Activated CD4-positive, alpha-beta T cell treated with anti-CD3 and anti-CD28 coated beads for 24 hours (primary cell): ENCODE measurements around the gene CELA3A.
"Not testable (repeated sequence)": the region's sequence is repeated elsewhere in the genome, so short reads cannot be mapped to it uniquely, and the experiment has no call there.

Experiments
- DNase-seq, 2 donors: peaks; one replicate each; pipeline ENCODE4 v3.0.0-alpha.2; 2020; ENCODE audit warnings: low read depth in 2 of 2

The CELA3A gene

DNA sequence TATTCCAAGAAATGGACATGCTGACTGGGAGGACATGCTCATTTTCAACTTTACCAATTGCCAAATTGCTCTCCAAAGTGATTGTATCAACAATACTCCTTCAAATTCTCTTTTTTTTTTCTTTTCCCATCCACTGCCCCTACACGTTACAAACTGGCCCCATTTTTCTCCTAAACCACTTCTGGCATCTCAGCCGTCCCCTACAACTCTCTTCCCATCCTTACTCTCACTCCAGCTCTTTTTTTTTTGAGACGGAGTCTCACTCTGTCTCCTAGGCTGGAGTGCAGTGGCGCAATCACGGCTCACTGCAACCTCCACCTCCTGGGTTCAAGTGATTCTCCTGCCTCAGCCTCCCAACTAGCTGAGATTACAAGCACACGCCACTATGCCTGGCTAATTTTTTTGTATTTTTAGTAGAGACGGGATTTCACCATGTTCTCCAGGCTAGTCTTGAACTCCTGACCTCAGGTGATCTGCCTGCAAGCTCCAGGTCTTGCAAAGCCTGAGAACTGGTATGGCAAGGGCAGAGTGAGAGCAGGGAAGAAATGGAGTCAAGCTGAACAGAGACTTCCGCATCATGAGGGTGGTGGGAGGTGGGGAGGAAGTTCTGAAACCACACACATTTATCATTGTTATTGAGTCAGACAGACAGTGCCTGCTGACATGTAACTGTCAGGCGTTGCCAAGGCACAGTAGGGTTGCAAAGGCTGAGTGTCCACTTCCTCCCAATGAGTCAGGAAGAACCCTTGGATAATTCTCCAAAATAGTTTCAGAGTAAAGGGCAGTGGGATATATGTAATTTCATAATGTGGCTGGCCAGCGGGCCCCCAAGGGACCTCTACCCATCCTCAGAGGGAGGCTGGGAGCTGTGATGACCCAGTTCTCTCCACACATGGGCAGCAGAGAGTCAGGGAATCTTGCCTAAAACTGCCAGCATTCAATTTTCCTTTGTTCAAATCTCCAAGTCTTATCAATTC lies 17.4 kb downstream of the CELA3A start:
- DNase-seq: peak; percentile 31 to 47

DNA sequence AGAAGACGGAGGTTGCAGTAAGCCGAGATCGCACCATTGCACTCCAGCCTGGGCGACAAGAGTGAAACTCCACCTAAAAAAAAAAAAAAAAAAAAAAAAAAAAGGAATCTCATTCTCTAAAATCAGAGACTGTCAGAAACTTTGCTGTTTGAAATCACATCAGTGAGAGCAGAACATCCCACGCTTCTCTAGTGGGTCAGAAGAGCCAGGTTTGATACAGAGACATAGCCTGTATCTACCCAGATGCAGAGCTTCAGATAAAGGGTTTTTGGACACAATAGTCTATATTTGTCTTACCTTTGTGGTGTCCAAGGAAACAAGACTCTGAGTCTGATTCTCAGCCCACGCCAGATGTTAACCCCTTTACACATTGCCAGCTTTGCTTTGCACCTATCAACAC lies 19.6 kb downstream of the CELA3A start:
- DNase-seq: no peak

DNA sequence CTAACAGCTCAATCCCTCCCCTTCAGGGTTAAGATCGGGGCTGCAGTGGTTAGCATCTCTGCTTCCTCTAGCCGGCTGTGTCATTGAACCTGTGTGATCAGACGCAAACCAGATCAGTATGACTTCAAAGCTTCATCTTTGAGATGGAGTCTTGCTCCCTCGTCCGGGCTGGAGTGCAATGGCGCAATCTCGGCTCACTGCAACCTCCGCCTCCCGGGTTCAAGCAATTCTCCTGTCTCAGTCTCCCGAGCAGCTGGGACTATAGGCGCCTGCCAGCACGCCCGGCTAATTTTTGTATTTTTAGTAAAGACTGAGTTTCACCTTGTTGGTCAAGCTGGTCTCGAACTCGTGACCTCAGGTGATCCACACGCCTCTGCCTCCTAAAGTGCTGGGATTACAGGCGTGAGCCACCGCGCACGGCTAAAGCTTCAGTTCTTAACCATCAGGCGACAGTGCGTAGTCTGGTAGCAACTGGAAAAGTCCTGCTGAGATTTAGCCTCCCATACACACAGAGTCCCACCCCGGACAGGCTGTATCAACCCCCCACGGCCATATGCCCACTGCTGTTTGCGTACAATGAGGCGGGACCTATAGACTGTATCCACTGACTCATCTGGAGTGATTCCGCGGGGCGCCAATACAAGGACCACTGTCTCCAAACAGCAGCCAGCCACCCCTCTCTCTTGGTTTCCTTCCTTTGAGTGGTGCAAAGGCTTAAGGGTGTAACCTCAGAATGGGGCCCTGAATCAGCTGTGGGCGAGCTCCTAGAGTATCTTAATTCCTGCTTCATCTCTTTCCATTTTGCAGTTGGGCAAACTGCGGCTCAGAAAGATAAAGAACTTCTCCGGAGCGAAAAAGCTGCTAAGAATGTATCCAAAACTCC lies 23.3 kb downstream of the CELA3A start:
- peak; percentile 49 to 50 for DNase-seq

DNA sequence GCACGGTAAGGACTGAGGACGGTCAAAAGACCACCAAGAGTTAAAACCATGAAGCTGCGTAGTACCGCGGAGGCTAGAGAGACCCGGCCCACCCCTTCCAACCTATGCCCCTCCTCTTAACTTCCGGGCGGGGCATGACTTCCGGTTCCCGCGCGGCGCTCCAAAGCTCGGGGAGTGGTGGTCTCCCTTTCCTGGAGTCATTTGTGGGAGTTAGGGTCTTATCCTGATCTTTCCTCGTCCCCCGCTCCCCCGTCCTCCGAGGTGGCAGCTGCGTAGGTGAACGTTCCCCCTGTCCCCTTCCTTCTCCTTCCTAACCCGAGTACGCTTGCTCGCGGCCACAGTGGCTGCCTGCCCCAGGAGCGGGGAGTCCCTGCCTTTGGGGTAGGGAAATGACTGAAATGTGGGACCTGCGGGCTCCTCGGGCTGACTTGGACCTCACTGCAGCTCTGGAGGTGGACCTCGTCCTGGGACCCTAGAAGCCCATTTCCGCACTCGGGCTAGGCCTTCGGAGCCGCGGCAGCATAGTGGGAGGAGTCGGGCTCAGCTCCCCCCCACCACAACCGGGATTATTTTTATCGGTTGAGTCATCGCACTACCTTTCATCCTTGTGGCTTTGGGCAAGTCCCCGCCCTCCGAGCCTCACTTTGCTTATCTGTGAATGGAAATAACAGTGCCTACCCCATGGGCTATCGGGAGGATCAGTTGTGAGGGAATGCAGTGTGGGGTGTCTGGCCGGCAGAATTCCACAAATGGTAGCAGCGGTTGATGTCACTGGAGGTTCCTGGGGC lies 24.1 kb downstream of the CELA3A start:
- peak; percentile 80 to 84 for DNase-seq

DNA sequence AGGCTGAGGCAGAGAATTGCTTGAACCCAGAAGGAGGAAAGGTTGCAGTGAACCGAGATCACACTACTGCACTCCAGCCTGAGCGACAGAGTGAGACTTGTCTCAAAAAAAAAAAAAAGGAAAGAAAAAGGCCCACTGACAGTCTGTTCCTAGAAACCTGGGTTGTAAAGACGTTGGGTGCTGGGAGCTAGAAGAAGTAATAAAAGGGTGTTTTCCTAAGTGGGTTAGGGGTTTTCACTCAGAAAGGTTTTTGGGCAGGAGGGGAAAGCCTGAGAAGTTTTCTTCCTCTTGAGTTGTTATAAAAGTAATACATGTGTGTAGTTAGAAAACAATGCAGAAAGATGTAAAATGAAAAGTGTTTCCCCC lies 25.4 kb downstream of the CELA3A start:
- no peak for DNase-seq

DNA sequence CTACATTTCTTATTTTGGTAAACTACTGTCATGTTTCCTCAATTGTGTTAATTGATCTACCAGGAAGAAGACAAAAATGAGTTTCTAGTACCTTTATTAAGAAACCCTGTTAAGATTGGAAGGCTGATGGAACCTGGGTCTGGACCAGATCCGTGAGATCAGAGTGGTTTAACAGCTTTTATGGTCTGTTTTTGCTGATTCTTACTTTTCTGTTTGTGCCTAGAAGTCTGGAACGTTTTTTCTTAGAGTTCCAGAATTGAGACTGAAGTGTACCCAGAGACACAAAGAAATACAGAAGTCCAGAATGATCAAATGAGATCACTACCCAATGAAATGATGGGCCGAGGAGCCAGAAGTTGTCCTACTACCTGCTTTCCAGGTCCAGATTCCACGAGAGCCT lies 28.6 kb downstream of the CELA3A start:
- DNase-seq: no peak

DNA sequence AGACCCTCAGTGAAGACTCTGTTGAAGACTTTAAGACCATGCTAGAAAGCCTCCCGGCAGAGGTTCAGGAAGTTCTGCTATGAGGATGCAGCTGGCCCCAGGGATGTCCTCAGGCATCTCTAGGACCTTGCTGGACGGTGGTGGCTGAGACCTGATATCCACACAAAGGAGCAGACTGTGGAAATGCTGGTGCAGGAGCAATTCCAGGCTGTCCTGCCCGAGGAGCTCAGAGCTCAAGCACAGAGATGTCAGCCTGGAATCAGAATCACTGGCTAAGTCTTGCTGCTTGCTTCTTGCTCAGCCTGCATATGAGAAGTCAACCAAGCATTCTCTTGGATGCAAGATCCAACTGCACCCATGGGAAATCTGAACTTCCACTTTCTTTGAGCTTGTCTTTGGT lies 29.0 kb downstream of the CELA3A start:
- DNase-seq: no peak

DNA sequence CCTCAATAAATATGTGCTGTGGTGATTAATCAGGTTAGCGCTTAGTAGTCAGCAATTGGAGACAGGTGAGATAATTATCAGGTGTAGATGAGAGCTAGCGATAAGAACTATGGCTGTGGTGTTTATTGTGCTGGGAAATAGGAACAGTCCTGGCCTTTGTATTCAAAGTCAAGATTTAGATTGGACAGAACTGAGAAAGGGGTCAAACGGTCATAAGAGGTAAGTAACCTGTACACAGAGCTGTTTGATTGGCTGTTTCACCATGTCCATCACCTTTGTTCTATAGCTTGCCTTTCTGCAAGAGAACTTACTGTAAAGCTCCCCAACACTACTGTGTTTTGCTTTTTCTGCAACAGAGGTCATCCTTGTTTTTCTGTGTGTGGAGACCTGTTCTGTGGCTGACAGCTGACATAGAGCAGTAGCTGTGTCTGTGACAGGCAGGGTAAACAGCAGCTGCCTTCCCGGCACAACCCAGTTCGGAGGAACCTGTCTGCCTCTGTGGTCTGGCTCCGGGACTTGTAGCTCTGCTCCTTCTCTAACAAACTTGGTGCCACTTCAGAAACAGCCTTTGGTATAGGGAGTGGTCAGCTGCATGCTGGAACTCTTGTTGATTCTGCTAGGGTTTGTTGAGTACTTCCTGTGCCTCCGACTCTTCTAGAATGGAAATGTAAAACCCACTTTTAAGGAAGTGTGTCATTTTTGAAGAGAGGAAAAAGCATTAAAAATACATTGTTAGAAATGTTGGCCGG lies 29.9 kb downstream of the CELA3A start:
- DNase-seq: no peak

DNA sequence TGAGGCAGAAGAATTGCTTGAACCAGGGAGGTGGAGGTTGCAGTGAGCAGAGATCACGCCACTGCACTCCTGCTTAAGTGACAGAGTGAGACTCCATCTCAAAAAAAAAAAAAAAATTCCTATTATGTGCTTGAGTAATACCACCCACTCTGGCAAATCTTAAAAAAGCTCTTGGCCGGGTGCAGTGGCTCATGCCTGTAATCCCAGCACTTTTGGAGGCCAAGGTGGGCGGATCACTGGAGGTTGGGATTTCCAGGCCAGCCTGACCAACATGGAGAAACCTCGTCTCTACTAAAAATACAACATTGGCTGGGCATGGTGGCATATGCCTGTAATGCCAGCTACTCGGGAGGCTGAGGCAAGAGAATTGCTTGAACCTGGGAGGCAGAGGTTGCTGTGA lies 33.4 kb downstream of the CELA3A start:
- DNase-seq: not testable (repeated sequence)

DNA sequence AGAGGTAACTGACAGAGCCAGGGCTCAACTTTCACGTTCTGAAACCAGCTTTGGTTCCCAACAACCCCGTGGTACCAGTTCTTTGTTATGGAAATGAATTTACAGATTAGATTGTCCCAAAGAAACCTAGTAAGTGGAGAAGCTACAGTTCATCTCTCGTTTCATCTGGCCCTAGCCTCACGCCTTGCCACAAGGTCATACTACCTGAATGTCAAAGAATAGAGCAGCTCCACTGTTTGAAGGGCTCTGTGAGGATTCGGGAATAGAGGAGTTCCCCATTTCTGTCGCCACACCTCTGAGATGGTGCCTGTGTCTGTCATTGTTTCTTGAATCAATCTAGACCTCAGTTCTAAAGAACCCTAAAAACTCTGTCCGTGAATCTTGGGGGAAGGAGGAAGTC lies 36.1 kb downstream of the CELA3A start:
- DNase-seq: no peak

DNA sequence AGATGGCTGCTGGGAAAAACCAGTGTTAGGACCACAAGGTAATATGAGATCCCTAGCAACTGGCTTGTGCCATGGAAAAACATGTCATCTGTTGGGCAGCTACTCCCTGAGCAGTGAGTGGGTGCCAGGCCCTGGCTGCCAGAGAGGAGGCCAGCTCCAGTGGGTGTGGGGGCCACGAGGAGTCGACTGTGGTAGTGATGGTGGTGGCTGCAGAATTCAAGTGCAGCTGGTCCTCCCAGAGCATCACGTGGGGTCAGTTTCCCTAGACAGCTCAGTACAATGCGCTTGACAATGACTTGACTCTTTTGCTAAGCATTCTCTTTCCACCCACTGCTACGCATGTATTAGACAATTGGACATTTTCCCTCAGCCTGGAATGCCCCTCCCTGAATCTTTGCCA lies 36.6 kb downstream of the CELA3A start:
- no peak for DNase-seq

DNA sequence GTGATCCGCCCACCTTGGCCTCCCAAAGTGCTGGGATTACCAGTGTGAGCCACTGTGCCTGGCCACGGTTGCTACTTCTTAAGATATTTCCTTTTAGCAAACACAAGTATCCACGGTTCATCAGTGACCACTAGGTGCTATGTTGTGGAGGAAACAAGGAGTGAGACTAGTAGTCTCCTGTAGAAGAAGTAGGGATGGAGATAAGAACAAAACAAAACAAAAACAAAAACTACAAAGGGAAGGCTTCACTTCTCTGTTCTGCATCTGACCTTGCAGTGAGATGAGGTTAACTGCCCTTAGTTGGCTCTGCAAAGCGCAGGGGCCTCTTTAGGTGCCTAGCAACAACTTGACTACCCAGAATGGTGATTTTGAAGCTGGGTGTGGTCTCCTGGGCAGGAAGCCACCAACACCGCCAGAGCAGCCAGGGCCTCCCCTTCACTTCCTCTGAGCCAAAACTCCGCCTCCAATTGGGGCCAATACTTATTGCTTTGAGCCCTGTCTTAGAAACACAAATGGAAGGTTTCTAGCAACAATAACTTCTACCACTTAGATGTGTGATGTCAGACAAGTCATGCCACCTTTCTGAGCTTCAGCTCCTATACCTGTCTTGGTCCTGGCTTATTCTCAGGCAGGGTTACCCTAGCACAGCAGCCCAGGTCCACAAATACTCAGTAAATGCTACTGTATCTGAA lies 38.3 kb downstream of the CELA3A start:
- peak; percentile 69 to 73 for DNase-seq

DNA sequence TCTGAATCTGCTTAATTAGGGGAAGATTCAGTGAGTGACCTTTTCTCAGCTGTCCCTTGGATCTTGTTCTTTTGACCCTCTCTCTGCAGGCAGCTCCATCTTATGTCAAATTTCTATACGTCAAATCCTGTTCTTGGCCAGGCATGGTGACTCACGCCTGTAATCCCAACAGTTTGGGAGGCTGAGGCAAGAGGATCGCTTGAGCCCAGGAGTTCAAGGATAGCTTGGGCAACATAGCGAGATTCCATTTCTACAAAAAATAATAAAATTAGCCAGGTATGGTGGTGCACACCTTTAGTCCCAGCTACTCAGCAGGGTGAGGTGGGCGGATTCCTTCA lies 38.8 kb downstream of the CELA3A start:
- no peak for DNase-seq

DNA sequence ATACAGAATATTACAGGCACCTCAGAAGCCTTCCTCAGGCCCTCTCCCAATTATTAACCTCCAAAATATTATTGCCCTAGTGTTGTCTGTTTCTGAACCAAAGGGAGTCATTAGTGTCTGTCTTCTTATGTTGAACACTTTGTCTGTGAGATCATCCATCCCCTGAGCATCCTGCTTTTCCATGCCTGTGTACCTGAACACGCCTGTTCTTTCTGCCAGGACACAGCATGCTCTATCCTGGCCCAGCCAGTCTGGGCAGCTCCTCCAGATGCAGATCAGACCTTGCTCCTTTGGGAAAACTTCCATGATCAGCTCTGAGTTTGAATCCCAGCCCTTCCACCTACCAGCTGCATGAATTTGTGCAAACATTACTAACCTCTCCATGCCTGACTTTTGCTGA lies 40.0 kb downstream of the CELA3A start:
- no peak for DNase-seq

DNA sequence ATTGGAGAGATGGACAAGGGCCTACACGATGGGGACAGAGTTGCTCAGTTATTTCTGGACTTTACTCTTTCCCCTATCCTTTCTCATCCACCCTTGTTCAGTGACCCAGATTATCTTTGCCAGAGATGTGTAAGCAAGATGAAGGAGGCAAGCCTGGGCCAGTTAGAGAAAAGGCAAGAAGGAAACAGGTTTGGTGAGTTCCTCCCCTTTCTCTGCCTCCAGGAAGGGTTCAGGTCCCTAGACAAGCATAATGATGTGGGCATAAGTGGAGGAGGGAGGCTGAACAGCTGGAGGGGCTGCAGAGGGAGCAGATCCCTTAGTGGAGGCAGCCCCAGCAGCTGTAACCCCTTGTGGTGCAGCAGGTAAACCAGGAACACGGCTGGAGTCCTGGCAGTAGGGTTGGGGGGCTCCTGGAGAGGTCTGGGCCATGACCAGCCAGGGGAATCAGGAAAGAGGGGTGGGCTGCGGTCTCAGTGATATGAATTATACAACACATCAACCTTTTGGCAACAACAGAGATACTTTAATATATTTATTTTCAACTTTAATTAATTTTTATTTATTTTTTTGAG lies 41.8 kb downstream of the CELA3A start:
- DNase-seq: no peak

DNA sequence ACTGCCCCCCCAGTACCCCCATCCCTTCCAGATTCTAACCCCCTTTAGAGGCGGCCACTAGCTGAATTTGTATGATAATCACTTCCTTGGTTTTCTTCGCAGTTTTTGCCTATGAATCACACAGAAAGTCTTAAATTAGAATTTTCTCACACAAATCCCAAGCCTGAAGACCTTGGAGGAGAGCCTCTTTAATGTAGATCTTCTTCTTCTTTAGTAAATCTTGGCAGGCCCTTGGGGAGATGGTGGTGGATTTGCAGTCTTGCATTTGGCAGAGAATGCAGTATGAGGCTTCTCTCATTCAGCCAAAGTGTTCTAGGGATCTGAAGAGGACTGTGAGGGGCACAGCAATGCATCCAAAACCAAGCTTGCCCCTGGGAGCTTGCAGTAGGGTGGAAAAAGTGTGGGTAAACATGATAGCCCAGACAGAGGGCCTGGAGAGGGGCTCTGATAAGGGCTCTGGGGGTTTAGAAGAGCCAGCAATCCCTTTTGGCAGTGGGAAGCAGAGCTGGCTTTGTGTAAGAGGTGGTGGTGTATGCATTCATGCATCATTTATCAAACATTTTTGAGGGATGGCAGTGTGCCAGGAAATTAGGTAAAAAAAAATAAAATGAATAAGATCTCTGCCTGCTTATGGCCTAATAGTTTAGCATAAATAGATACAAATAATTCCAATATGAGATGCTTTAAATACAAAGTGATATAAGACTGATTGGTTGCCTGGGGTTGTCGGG lies 43.4 kb downstream of the CELA3A start:
- no peak for DNase-seq

DNA sequence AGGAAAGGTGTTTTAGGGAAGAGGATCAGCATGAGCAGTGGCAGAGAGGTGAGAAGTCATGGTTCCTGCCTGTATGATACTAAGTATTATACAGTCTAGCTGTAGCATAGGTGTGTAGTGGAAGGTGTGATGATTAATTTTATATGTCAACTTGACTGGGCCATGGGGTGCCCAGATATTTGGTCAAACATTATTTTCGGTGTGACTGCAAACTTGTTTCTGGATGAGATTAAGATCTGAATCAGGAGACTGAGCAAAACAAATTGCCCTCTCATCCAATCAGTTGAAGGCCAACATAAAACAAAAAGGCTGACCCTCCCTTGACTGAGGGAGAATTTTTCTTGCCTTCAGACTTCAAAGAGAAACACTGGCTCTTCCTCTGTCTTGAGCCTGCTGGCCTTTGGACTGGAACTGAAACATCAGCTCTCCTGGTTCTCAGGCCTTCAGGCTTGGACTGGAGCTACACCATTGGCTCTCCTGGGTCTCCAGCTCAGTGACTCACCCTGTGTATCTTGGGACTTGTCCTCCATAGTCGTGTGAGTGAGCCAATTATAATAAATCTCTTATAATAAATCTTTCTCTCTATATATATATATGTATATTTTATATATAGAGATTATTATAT lies 44.3 kb downstream of the CELA3A start:
- DNase-seq: no peak

DNA sequence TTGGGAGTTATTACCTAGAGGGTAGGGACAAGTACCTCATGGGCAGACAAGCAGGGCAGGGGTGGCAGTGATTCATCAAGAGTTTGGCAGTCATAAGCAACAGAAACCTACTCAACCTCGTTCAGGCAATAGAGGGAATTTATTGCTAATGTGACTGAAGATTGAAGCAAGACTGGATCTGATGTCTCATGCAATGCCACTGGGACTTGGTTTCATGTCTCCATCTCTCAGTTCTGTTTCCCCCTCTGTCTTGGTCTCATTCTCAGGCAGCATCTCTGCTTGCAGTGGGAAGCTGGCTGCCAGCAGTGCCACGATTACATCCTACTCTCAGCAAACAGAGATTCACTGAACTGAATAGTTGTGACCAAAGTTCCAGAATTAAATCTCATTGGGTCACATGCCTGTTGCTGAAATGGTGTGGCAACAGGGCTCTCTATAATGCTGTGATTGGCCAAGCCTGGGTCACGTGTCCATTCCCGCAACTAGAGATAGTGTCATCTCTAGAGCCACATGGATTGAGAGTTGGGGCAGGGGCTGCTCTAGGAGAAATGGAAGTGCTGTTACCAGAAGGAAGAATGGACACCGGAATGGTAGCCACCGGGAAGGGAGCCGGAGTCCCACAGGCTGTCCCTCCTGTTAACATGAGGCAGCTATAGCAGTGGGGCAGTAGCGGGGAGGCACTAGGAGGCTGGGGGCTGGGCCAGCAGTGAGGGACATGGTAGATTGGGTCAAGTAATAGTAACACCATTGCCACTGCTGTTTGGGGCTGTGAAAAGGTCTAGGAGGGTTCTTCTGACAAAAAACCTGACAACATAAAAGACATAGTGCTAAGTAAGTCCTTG lies 47.1 kb downstream of the CELA3A start:
- DNase-seq: peak in 1 of 2 donors; percentile 37
